ENCODE data around the gene PIK3R1.
A peak's percentile ranks its signal among the peaks of the same experiment; 100 is the strongest.

The PIK3R1 gene

DNA sequence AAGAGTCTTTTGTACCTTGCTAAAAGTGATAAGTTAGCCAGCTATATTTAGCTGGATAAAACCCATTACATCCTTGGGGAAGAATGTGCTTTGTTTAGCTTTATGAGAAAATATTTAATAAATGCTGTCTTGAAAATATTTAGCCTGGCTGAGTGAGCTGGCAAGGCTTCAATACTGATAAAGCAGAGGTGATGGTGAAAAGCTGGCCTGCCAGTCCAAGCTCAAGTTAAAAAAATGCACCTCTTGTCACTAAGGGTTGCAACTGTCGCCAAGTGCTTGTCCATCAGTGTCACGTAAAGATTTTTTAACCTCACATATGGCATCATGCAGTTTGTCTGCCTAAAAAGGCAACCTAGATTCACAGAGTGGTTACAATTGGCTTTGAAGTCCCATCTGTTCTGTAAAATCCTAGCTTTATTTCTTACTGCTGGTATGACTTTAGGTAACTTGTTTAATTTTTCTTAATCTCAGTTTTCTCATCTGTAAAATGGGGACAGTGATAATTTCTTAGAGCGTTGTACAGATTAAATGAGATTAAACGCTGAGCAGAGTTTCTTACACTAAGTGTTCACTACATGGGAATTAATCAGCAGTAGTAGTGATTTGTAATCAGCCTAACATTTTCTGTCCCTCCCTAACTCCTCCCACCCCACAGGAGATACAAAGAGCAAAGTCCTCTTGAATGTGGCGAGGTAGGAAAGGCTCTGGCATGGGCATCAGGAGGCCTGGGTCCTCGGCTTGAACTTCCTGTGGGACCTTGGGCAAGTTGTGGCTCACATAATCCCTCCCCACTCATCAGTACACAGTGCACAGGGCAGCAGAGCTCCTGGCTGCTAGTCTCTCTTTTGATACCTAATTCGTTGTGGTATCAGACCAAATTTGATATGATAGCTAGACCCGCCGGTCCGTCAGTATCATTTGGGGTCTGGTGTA is 48.7 kb downstream of the PIK3R1 start:
- no peak overlapping the region for H3K4me3 ChIP-seq (ENCODE audit: low read length)
- DNase-seq (ENCODE audit: low read depth), result peak; percentile 56
- TF ChIP-seq CTCF (conservative IDR thresholded peaks at IDR 0.05; ENCODE audit: low read depth, low read length), result no peak

DNA sequence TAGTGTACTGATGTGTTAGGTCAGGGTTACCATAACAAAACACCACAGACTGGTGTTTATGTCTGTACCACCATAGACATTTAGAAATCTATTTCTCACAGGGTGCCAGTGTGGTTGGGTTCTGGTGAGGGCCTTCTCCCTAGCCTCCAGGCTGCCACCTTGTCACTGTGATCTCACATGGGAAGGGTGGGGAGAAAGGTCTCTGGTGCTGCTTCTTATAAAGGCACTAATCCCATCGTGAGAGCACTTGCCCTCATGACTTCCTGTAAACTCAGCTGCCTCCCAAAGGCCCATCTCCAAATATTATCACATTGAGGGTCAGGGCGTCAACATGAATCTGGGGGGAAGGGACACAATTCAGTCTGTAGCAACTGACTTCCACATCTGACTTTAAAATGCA is 49.8 kb downstream of the PIK3R1 start:
- DNase-seq (ENCODE audit: low read depth), result no peak
- TF ChIP-seq CTCF (conservative IDR thresholded peaks at IDR 0.05; ENCODE audit: low read depth, low read length), result no peak
- no peak overlapping the region for H3K4me3 ChIP-seq (ENCODE audit: low read length)

GRCh38 chr5:68265822-68266395 is 50.4 kb downstream of the PIK3R1 start:
- DNase-seq (ENCODE audit: low read depth), result no peak
- H3K4me3 ChIP-seq (ENCODE audit: low read length), result no peak overlapping the region
- no peak for TF ChIP-seq CTCF (conservative IDR thresholded peaks at IDR 0.05; ENCODE audit: low read depth, low read length)

- peak; percentile 46 for DNase-seq (ENCODE audit: low read depth)
- no peak overlapping the region for H3K4me3 ChIP-seq (ENCODE audit: low read length)
- TF ChIP-seq CTCF (conservative IDR thresholded peaks at IDR 0.05; ENCODE audit: low read depth, low read length), result no peak
Observed at GRCh38 chr5:68266457-68266856, 50.9 kb downstream of the PIK3R1 start.

DNA sequence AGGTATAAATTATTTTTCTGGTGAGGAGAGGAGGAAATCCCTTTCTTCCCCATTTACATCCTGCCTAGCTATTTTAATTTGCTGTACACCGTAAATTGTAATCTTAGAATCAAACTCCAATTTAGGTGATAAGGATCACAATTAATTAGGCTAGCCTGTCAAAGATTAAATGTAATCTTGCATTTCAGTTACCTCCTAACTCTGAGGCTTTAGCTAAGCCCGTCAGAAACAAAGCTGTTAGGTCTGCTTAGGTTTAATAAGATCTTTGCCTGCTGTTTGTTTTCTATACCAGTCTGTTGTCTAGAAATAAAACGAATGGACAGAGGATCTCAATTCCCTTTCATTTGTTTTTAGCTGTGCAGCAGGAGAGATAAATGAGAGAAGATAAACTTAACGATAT is 51.5 kb downstream of the PIK3R1 start:
- no peak for TF ChIP-seq CTCF (conservative IDR thresholded peaks at IDR 0.05; ENCODE audit: low read depth, low read length)

DNA sequence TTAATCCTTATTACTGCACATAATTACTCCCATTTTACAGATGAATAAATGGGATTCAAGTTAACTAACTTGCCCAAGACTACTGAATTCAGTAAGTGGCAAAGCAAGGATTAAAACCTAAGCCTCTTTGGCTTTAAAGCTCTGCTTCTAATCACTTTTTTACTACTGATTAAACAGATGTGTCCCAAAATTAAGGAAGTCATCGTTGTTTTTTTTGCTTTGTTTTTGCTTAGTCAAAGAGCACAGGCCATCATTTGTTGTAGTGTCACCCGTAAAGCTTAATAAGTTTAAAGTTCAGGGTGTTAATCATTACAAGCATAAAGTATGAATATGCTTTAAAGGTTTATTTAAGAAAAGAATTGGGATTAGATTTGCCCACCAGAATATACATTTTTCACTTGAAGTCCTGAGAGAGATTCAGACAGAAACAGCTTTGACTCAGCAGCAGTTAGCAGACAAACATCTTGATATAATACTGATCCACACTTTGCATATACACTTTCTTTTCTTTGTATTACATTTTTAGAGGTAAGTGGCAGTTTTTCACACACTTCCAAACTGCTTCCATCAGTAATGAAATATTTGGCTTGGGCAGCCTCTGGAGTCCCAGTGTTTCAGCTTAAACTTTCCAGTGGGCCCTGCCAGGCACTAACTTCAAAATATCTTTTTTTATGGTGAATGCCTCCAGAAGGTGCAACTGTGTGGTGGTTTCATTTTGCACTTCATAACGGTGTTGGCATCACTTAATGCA is 52.7 kb downstream of the PIK3R1 start:
- no peak for DNase-seq (ENCODE audit: low read depth)
- TF ChIP-seq CTCF (conservative IDR thresholded peaks at IDR 0.05; ENCODE audit: low read depth, low read length), result no peak
- H3K4me3 ChIP-seq (ENCODE audit: low read length), result no peak overlapping the region

More for the DNA sequence above, 51.5 kb downstream of the PIK3R1 start:
- H3K4me3 ChIP-seq (ENCODE audit: low read length), result no peak overlapping the region
- peak; percentile 66 for DNase-seq (ENCODE audit: low read depth)
